OCI-LY3 (cell line): ENCODE results near the gene FSHR.

Experiments
- H2AFZ ChIP-seq: fragments of 200-600, 300-600 bp; shearing (Covaris generic); 2 replicates; pipeline ENCODE4 v1.6.0; 2014; ENCODE audit warnings: antibody characterized with exemption, low read depth, low read length
- H3K27ac ChIP-seq: fragments of 200-600, 300-600 bp; sonication (generic); 2 replicates; pipeline ENCODE4 v1.5.1; 2014; ENCODE audit warnings: mild to moderate bottlenecking, low read length, moderate library complexity, mixed read lengths
- H3K27me3 ChIP-seq: fragments of 200-600, 300-600 bp; sonication (generic); 2 replicates; pipeline ENCODE4 v1.6.1; 2014; ENCODE audit warnings: low read depth, low read length, mixed read lengths
- H3K36me3 ChIP-seq: fragments of 200-600, 300-600 bp; sonication (generic); replicated peaks from 2 replicates; pipeline ENCODE3; 2014; ENCODE audit warnings: low read depth, low read length, mixed read lengths
- H3K4me1 ChIP-seq: fragments of 300-600, 200-600 bp; sonication (generic); 2 replicates; pipeline ENCODE4 v1.6.1; 2014; ENCODE audit warnings: low read length, mixed read lengths
- H3K4me2 ChIP-seq: fragments of 200-600, 300-600 bp; sonication (generic); 2 replicates; pipeline ENCODE4 v1.6.1; 2014; ENCODE audit warnings: low read length, mixed read lengths
- H3K4me3 ChIP-seq: fragments of 300-600, 200-600 bp; sonication (generic); 2 replicates; pipeline ENCODE4 v1.5.1; 2014; ENCODE audit warnings: antibody characterized with exemption, mild to moderate bottlenecking, low read length, moderate library complexity
- H3K79me2 ChIP-seq: fragments of 300-600, 200-600 bp; shearing (Covaris generic); 2 replicates; pipeline ENCODE4 v1.6.1; 2014; ENCODE audit warnings: mild to moderate bottlenecking, low read length, mixed read lengths
- H3K9ac ChIP-seq: fragments of 300-600, 200-600 bp; shearing (Covaris generic); 2 replicates; pipeline ENCODE4 v1.6.0; 2014; ENCODE audit warnings: mild to moderate bottlenecking, low read length, moderate library complexity
- H3K9me3 ChIP-seq: fragments of 200-600, 300-600 bp; shearing (Covaris generic); 2 replicates; pipeline ENCODE4 v1.6.1; 2014; ENCODE audit warnings: low read length, mixed read lengths; ENCODE audit not compliant: insufficient read depth
- H4K20me1 ChIP-seq: fragments of 200-600, 300-600 bp; sonication (generic); 2 replicates; pipeline ENCODE4 v1.6.1; 2016; ENCODE audit warnings: low read length, mixed read lengths; ENCODE audit not compliant: insufficient read depth
- CTCF ChIP-seq: fragments of 200-600, 300-600 bp; sonication (generic); IDR thresholded peaks from 2 replicates; pipeline ENCODE4 v1.5.1; 2014; ENCODE audit warnings: antibody characterized with exemption, low read length, low read depth
- EZH2phosphoT487 ChIP-seq: fragments of 200-600 bp; shearing (Covaris generic); IDR thresholded peaks from 2 replicates; pipeline ENCODE4 v1.6.1; 2018; ENCODE audit warnings: antibody characterized with exemption, mixed run types, low read depth

Gene FSHR

GRCh38 chr2:48915227-48915626 is 239.1 kb downstream of the FSHR start:
- Histone ChIP-seq H3K79me2 (no peaks in the 10 kb centered on the region), H2AFZ (no peak overlapping the region), H3K27ac (no peak overlapping the region), H3K9me3 (no peaks in the 10 kb centered on the region), H3K9ac (no peak overlapping the region), H3K4me2 (no peak overlapping the region), H4K20me1 (no peaks in the 10 kb centered on the region), H3K4me3 (no peak overlapping the region), H3K36me3 (no peaks in the 10 kb centered on the region), H3K4me1 (peaks cover 7% of the 10 kb centered on the region), H3K27me3 (no peaks in the 10 kb centered on the region)
- no peak for TF ChIP-seq EZH2phosphoT487
- TF ChIP-seq CTCF, result no peak

- H3K27ac ChIP-seq, result no peak overlapping the region
Observed at GRCh38 chr2:48914477-48915089, 239.7 kb downstream of the FSHR start.

More at GRCh38 chr2:48914477-48915089, 239.7 kb downstream of the FSHR start:
- Histone ChIP-seq H3K27me3 (no peaks in the 10 kb centered on the region), H3K4me1 (peaks cover 7% of the 10 kb centered on the region), H3K9ac (no peak overlapping the region), H3K79me2 (no peaks in the 10 kb centered on the region), H2AFZ (no peak overlapping the region), H3K9me3 (no peaks in the 10 kb centered on the region), H3K36me3 (no peaks in the 10 kb centered on the region), H4K20me1 (no peaks in the 10 kb centered on the region), H3K4me2 (no peak overlapping the region), H3K4me3 (no peak overlapping the region)
- TF ChIP-seq CTCF, result no peak
- no peak for TF ChIP-seq EZH2phosphoT487
